Neural cell (in vitro differentiated cells): Measurements from ENCODE around the gene HRK. TPM values are rescaled to one million over a fixed set of nuclear protein-coding genes. Genes with fewer than 3 reads are reported as not detected.

ENCODE experiments used
- H2AFZ ChIP-seq: fragments of 200-600, 300-800 bp; sonication (generic), shearing (Covaris generic); 2 replicates; pipeline ENCODE4 v1.6.0; 2014; ENCODE audit warnings: low read depth, mild to moderate bottlenecking, antibody characterized with exemption, low read length, moderate library complexity
- H3F3A ChIP-seq: fragments of 200-600 bp; shearing (Covaris generic); 2 replicates; pipeline ENCODE4 v1.6.1; 2016; ENCODE audit warnings: mild to moderate bottlenecking, moderate library complexity, mixed read lengths, antibody characterized with exemption, low read length; ENCODE audit not compliant: insufficient read depth, poor library complexity, severe bottlenecking
- H3K27ac ChIP-seq: fragments of 200-600, 300-800 bp; sonication (generic), shearing (Covaris generic); 2 replicates; pipeline ENCODE4 v1.5.1; 2014; ENCODE audit warnings: mild to moderate bottlenecking, low read length, moderate library complexity
- H3K27me3 ChIP-seq: fragments of 300-800, 200-600 bp; sonication (generic), shearing (Covaris generic); 2 replicates; pipeline ENCODE4 v1.6.0; 2014; ENCODE audit warnings: mild to moderate bottlenecking, low read depth, low read length, moderate library complexity; ENCODE audit not compliant: insufficient read depth
- H3K36me3 ChIP-seq: fragments of 300-800, 200-600 bp; sonication (generic), shearing (Covaris generic); 2 replicates; pipeline ENCODE4 v1.5.1; 2014; ENCODE audit warnings: mild to moderate bottlenecking, antibody characterized with exemption, low read length, moderate library complexity; ENCODE audit not compliant: insufficient read depth
- H3K4me2 ChIP-seq: fragments of 300-800, 200-600 bp; sonication (generic), shearing (Covaris generic); 2 replicates; pipeline ENCODE4 v1.6.0; 2014; ENCODE audit warnings: mild to moderate bottlenecking, low read length
- H3K4me3 ChIP-seq: fragments of 300-800, 200-600 bp; sonication (generic), shearing (Covaris generic); 2 replicates; pipeline ENCODE4 v1.5.1; 2014; ENCODE audit warnings: mild to moderate bottlenecking, low read length, moderate library complexity
- H3K79me2 ChIP-seq: fragments of 200-600 bp; shearing (Covaris generic); replicated peaks from 2 replicates; pipeline ENCODE4 v1.6.0; 2014; ENCODE audit warnings: mild to moderate bottlenecking, low read length, moderate library complexity; ENCODE audit not compliant: insufficient read depth
- H3K9ac ChIP-seq: fragments of 300-800, 200-600 bp; sonication (generic), shearing (Covaris generic); 2 replicates; pipeline ENCODE4 v1.6.1; 2016; ENCODE audit warnings: mild to moderate bottlenecking, low read length, mixed read lengths
- H3K9me2 ChIP-seq: fragments of 200-600 bp; shearing (Covaris generic); 2 replicates; pipeline ENCODE4 v1.6.1; 2016; ENCODE audit warnings: mild to moderate bottlenecking, low read length, mixed read lengths; ENCODE audit not compliant: insufficient read depth
- H3K9me3 ChIP-seq: fragments of 200-600, 300-800 bp; sonication (generic), shearing (Covaris generic); 2 replicates; pipeline ENCODE4 v1.6.1; 2016; ENCODE audit warnings: mild to moderate bottlenecking, mixed run types, low read length, moderate library complexity, mixed read lengths
- H4K20me1 ChIP-seq: fragments of 200-600 bp; shearing (Covaris generic); 2 replicates; pipeline ENCODE4 v1.6.1; 2016; ENCODE audit warnings: mild to moderate bottlenecking, mixed run types; ENCODE audit not compliant: insufficient read depth
- EP300 ChIP-seq: fragments of 450-650 bp; conservative IDR thresholded peaks from 2 replicates; pipeline ENCODE4 v1.6.1; 2014; ENCODE audit warnings: antibody characterized with exemption, mild to moderate bottlenecking, moderate library complexity; ENCODE audit not compliant: poor library complexity, severe bottlenecking
- EZH2 ChIP-seq: fragments of 200-600, 300-800 bp; shearing (Covaris generic), sonication (generic); IDR thresholded peaks from 2 replicates; pipeline ENCODE4 v1.6.1; 2014; ENCODE audit warnings: antibody characterized with exemption, low read length, borderline replicate concordance, mild to moderate bottlenecking; ENCODE audit not compliant: insufficient read depth, poor library complexity, severe bottlenecking
- MXI1 ChIP-seq: fragments of 450-650 bp; conservative IDR thresholded peaks from 2 replicates; pipeline ENCODE4 v1.6.1; 2014; ENCODE audit warnings: antibody characterized with exemption, mild to moderate bottlenecking; ENCODE audit not compliant: poor library complexity, severe bottlenecking
- POLR2AphosphoS5 ChIP-seq: IDR thresholded peaks from 2 replicates; pipeline ENCODE4 v1.6.1; 2012
- RAD21 ChIP-seq: fragments of 450-650 bp; conservative IDR thresholded peaks from 2 replicates; pipeline ENCODE4 v1.6.1; 2014; ENCODE audit warnings: antibody characterized with exemption, mild to moderate bottlenecking, moderate library complexity
- SMC3 ChIP-seq: fragments of 450-650 bp; conservative IDR thresholded peaks from 2 replicates; pipeline ENCODE4 v1.6.1; 2014; ENCODE audit warnings: antibody characterized with exemption, mild to moderate bottlenecking, moderate library complexity; ENCODE audit not compliant: poor library complexity
- TAF1 ChIP-seq: IDR thresholded peaks from 2 replicates; pipeline ENCODE4 v1.6.1; 2012; ENCODE audit warnings: low read depth
- polyA plus RNA-seq: library from polyadenylated mRNA; depleted of rRNA; stranded (reverse); fragments of >200 nt; gene quantifications from 2 replicates; pipeline ENCODE4 v1.2.3, GENCODE V29; 2014
- TF ChIP-seq, protein P1 (sequence below): IDR thresholded peaks from 2 replicates; pipeline ENCODE4 v1.6.1; 2012; ENCODE audit warnings: borderline replicate concordance
- TF ChIP-seq, protein P2 (sequence below): fragments of 450-650 bp; IDR thresholded peaks from 2 replicates; pipeline ENCODE4 v1.5.1; 2014; ENCODE audit warnings: antibody characterized with exemption, mild to moderate bottlenecking, moderate library complexity; ENCODE audit not compliant: poor library complexity, severe bottlenecking

The HRK gene
- polyA plus RNA-seq, 1 donor from 2014 or later: 1.4 TPM

DNA sequence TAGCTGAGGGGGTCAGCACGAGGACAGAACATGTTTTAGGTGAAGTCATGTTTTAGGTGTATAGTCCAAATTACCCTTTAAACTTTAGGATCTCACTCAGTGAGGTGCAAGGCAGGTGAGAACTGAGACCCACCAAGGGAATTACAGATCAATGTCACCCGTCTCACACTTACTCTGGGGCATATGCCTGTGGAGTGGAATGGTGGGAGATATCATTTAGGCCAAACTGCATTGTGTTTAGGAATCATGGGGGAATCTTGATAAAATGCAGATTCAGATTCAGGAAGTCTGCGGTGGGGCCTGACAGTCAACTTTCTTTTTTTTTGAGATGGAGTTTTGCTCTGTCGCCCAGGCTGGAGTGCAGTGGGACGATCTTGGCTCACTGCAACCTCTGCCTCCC lies 47.3 kb upstream of the HRK start:
- Histone ChIP-seq H3K79me2 (no peaks in the 10 kb centered on the region), H3K9me2 (no peaks in the 10 kb centered on the region), H3K4me3 (no peak overlapping the region), H3K4me2 (no peak overlapping the region), H2AFZ (no peak overlapping the region), H3F3A (no peaks in the 10 kb centered on the region), H3K27ac (no peak overlapping the region), H3K27me3 (no peaks in the 10 kb centered on the region), H3K9me3 (no peaks in the 10 kb centered on the region), H3K9ac (no peak overlapping the region), H4K20me1 (no peaks in the 10 kb centered on the region), H3K36me3 (no peaks in the 10 kb centered on the region)
- TF ChIP-seq SMC3 (no peak), MXI1 (no peak), POLR2AphosphoS5 (no peak), EP300 (no peak)

DNA sequence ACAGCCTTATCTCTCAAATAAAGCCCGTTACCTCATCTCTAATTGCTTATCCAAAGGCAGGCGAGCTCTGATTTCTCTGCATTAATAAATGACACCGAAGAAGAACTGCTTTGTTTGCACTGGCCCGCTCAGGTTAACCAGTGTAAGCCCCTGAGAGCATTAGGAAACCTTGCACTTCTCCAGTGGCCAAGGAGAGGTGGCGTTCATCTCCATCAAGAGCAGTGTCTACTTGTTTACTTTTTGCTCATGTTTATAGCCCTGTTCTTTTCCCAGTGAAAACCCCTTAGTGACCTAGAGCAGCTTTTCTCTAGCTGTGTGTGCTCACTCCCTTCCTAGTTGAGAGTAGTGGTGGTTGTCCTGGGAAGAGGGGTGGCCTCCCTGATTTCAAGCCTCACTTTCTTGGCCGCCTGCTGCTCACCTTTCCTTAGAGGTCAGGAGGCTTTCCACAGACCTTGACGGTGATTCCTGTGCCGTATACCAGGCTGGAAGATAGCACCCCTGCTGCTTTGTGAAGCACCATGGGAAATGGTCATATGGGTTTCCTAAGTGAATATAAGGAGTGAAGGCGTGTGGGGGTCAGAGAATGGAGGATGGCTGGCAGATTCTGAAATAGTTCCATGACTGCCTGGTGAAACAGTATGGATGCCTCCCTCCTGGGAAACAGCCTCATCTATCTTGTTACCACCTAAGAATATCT lies 46.2 kb upstream of the HRK start:
- H4K20me1 ChIP-seq: no peaks in the 10 kb centered on the region
- no peaks in the 10 kb centered on the region for H3K9me3 ChIP-seq
- no peaks in the 10 kb centered on the region for H3K9me2 ChIP-seq
- no peak overlapping the region for H3K9ac ChIP-seq
- H3K27ac ChIP-seq: no peak overlapping the region
- no peak overlapping the region for H3K4me3 ChIP-seq
- H3K79me2 ChIP-seq: peaks cover 2% of the 10 kb centered on the region
- no peak overlapping the region for H2AFZ ChIP-seq
- H3K36me3 ChIP-seq: no peaks in the 10 kb centered on the region
- H3K4me2 ChIP-seq: no peak overlapping the region
- H3F3A ChIP-seq: no peaks in the 10 kb centered on the region
- TF ChIP-seq, protein P1, sequence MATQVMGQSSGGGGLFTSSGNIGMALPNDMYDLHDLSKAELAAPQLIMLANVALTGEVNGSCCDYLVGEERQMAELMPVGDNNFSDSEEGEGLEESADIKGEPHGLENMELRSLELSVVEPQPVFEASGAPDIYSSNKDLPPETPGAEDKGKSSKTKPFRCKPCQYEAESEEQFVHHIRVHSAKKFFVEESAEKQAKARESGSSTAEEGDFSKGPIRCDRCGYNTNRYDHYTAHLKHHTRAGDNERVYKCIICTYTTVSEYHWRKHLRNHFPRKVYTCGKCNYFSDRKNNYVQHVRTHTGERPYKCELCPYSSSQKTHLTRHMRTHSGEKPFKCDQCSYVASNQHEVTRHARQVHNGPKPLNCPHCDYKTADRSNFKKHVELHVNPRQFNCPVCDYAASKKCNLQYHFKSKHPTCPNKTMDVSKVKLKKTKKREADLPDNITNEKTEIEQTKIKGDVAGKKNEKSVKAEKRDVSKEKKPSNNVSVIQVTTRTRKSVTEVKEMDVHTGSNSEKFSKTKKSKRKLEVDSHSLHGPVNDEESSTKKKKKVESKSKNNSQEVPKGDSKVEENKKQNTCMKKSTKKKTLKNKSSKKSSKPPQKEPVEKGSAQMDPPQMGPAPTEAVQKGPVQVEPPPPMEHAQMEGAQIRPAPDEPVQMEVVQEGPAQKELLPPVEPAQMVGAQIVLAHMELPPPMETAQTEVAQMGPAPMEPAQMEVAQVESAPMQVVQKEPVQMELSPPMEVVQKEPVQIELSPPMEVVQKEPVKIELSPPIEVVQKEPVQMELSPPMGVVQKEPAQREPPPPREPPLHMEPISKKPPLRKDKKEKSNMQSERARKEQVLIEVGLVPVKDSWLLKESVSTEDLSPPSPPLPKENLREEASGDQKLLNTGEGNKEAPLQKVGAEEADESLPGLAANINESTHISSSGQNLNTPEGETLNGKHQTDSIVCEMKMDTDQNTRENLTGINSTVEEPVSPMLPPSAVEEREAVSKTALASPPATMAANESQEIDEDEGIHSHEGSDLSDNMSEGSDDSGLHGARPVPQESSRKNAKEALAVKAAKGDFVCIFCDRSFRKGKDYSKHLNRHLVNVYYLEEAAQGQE: no peak
- no peak for TF ChIP-seq RAD21
- no peak for TF ChIP-seq EZH2
- no peak for TF ChIP-seq POLR2AphosphoS5
- no peak for TF ChIP-seq SMC3
- TF ChIP-seq, protein P2, sequence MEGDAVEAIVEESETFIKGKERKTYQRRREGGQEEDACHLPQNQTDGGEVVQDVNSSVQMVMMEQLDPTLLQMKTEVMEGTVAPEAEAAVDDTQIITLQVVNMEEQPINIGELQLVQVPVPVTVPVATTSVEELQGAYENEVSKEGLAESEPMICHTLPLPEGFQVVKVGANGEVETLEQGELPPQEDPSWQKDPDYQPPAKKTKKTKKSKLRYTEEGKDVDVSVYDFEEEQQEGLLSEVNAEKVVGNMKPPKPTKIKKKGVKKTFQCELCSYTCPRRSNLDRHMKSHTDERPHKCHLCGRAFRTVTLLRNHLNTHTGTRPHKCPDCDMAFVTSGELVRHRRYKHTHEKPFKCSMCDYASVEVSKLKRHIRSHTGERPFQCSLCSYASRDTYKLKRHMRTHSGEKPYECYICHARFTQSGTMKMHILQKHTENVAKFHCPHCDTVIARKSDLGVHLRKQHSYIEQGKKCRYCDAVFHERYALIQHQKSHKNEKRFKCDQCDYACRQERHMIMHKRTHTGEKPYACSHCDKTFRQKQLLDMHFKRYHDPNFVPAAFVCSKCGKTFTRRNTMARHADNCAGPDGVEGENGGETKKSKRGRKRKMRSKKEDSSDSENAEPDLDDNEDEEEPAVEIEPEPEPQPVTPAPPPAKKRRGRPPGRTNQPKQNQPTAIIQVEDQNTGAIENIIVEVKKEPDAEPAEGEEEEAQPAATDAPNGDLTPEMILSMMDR: no peak
- TF ChIP-seq EP300: no peak
- no peak for TF ChIP-seq MXI1
- no peak for TF ChIP-seq TAF1
- H3K27me3 ChIP-seq: no peaks in the 10 kb centered on the region
